Gastrocnemius medialis (tissue), 4 donors: Measurements from ENCODE around the gene IKZF3.

Experiments
- CTCF ChIP-seq, 5 experiments: fragments of 450-650 bp in 3 of 5; fragments of 200-600 bp in 2 of 5; sonication (generic) in 2 of 5; IDR thresholded peaks in 4 of 5; conservative IDR thresholded peaks in 1 of 5; 1 replicate in 4 of 5; 2 replicates in 1 of 5; pipeline ENCODE4 v1.5.1; 2016 to 2019; ENCODE audit warnings: antibody characterized with exemption in 5 of 5, mild to moderate bottlenecking in 3 of 5, moderate library complexity in 3 of 5
- POLR2A ChIP-seq, 2 donors: fragments of 450-650 bp; IDR thresholded peaks; one replicate each; pipeline ENCODE4 v1.6.1; 2017; ENCODE audit warnings: antibody characterized with exemption in 2 of 2, mild to moderate bottlenecking in 2 of 2, moderate library complexity in 2 of 2

- no peak for TF ChIP-seq CTCF (IDR thresholded peaks at IDR 0.05 in 4 of 5, conservative IDR thresholded peaks at IDR 0.05 in 1 of 5)
- no peak for TF ChIP-seq POLR2A (IDR thresholded peaks at IDR 0.05)
Observed at GRCh38 chr17:39729280-39729851, 134.7 kb downstream of the IKZF3 start.
